GM18502 (cell line): ENCODE data around the gene ZNF480.
"Not testable (repeated sequence)": the region's sequence is repeated elsewhere in the genome, so short reads cannot be mapped to it uniquely, and the experiment has no call there.

Experiments
- ATAC-seq: cut with Tn5 transposase; IDR thresholded peaks from one replicate; pipeline ENCODE4 v1.9.1; 2021; ENCODE audit warnings: mild to moderate bottlenecking; ENCODE audit not compliant: unreplicated experiment, poor library complexity

The ZNF480 gene

GRCh38 chr19:52336791-52337381, 39.9 kb downstream of the ZNF480 start:
- ATAC-seq = no peak

- not testable (repeated sequence) for ATAC-seq
Measured at GRCh38 chr19:52339022-52339421, 42.1 kb downstream of the ZNF480 start.

- no peak for ATAC-seq
Measured at GRCh38 chr19:52343548-52343947, 46.6 kb downstream of the ZNF480 start.

- no peak for ATAC-seq
Measured at GRCh38 chr19:52345162-52345561, 48.2 kb downstream of the ZNF480 start.

- no peak for ATAC-seq
Measured at GRCh38 chr19:52351512-52351911, 54.5 kb downstream of the ZNF480 start.

DNA sequence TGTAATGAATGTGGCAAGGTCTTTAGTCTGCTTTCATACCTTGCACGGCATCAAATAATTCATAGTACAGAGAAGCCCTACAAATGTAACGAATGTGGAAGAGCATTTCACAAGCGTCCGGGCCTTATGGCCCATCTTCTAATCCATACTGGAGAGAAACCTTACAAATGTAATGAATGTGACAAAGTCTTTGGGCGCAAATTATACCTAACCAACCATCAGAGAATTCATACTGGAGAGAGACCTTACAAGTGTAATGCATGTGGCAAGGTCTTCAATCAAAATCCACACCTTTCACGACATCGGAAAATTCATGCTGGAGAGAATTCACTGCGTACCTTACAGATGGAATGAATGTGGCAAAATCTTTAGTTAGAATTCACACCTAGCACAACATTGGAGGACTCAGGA, 69.5 kb downstream of the ZNF480 start:
- ATAC-seq = no peak

- ATAC-seq = no peak
Measured at GRCh38 chr19:52369559-52370340, 72.8 kb downstream of the ZNF480 start, which contains the start of gene ZNF880. Gene ZNF880, plus strand, starts transcription at chr19:52369923. Its CDS starts 43 bp downstream, at chr19:52369966.

- no peak for ATAC-seq
Measured at GRCh38 chr19:52370341-52370710, 73.4 kb downstream of the ZNF480 start.
